HG03457 (cell line): ENCODE data around the gene CD300E.

ENCODE experiments used
- ATAC-seq: cut with Tn5 transposase; IDR thresholded peaks from one replicate; pipeline ENCODE4 v1.9.1; 2021; ENCODE audit warnings: moderate number of reproducible peaks; ENCODE audit not compliant: unreplicated experiment

The CD300E gene

GRCh38 chr17:74569020-74570003 is 54.2 kb downstream of the CD300E start:
- no peak for ATAC-seq

- ATAC-seq, result no peak
These were observed 55.2 kb downstream of the CD300E start for GRCh38 chr17:74568106-74568873.

- no peak for ATAC-seq
These were observed 56.1 kb downstream of the CD300E start, which contains the start of gene CD300H for GRCh38 chr17:74567397-74567796. Gene CD300H (minus strand): TSS chr17:74567509.

- ATAC-seq, result no peak
These were observed 57.3 kb downstream of the CD300E start for GRCh38 chr17:74566132-74566753.

GRCh38 chr17:74565126-74565525 is 58.4 kb downstream of the CD300E start:
- no peak for ATAC-seq

GRCh38 chr17:74563358-74563757 is 60.2 kb downstream of the CD300E start:
- no peak for ATAC-seq

GRCh38 chr17:74561586-74561985 is 62.0 kb downstream of the CD300E start:
- ATAC-seq, result no peak
